Esophagus (tissue), 2 donors: Measurements from ENCODE around the gene N4BP2. TPM values are rescaled to one million over a fixed set of nuclear protein-coding genes. Genes with fewer than 3 reads are reported as not detected.
"Not testable (repeated sequence)": the region's sequence is repeated elsewhere in the genome, so short reads cannot be mapped to it uniquely, and the experiment has no call there.

Experiments used
- H3K27ac ChIP-seq, 2 donors: one replicate each; pipeline ENCODE4 v1.5.1; 2013; ENCODE audit warnings: low read depth in 2 of 2, mild to moderate bottlenecking in 2 of 2, inconsistent platforms in 1 of 2, low read length in 1 of 2, moderate library complexity in 1 of 2
- H3K27me3 ChIP-seq, 2 donors: one replicate each; pipeline ENCODE4 v1.6.1; 2013; ENCODE audit warnings: low read length in 2 of 2, control low read depth in 1 of 2, mild to moderate bottlenecking in 1 of 2; ENCODE audit not compliant: insufficient read depth in 2 of 2, control insufficient read depth in 1 of 2
- H3K36me3 ChIP-seq, 2 donors: one replicate each; pipeline ENCODE4 v1.6.1; 2013; ENCODE audit warnings: low read length in 1 of 2; ENCODE audit not compliant: control insufficient read depth in 2 of 2, insufficient read depth in 2 of 2
- H3K4me1 ChIP-seq, 2 donors: one replicate each; pipeline ENCODE4 v1.6.1; 2013; ENCODE audit warnings: low read length in 1 of 2; ENCODE audit not compliant: control insufficient read depth in 2 of 2, insufficient read depth in 2 of 2
- H3K4me3 ChIP-seq, 2 donors: one replicate each; pipeline ENCODE4 v1.5.1; 2013; ENCODE audit warnings: low read length in 2 of 2, mild to moderate bottlenecking in 2 of 2, low read depth in 1 of 2, moderate library complexity in 1 of 2
- H3K9me3 ChIP-seq, 2 donors: one replicate each; pipeline ENCODE4 v1.6.1; 2013; ENCODE audit warnings: mild to moderate bottlenecking in 2 of 2, low read depth in 1 of 2, low read length in 1 of 2, moderate library complexity in 1 of 2; ENCODE audit not compliant: control insufficient read depth in 2 of 2, insufficient read depth in 1 of 2
- WGBS, 2 donors: extraction: QIAGEN DNeasy Blood & Tissue Kit; methylation state at CpG; one replicate each; pipeline ENCODE4 v1.1.7; 2013; 5-methylcytosine and 5-hydroxymethylcytosine counted together
- polyA plus RNA-seq, 2 donors: library from polyadenylated mRNA; stranded (reverse); fragments of 200-250 nt; gene quantifications; one replicate each; pipeline ENCODE4 v1.2.3, GENCODE V29; 2013
- donor health status: healthy with polysubstance abuse.
- donor health status: Bipolar disorder and iron deficiency.

N4BP2 gene
- polyA plus RNA-seq, 2 donors, result 1.2 to 1.8 TPM

DNA sequence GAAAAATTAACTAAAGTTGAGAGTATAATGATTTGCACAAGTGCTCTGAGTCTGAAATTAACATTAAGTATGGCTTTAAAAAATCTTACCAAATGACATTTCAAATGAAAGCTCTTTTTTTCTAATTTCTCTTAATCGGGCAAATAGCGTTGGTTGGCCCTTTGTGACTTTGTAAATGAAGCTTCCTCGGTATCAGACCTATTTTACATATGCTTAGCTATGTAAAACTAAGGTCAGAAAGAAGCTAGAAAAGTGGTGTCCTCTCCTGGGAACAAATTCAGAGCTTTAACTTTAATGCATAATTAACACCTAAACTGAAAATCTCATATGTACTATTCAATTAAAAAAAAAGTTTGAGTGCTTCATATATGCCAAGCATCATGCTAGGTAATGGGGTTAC, 62.7 kb downstream of the N4BP2 start:
- 91 to 93% methylated on average over 3 of the region's 3 CpGs for WGBS, 2 donors
- Histone ChIP-seq H3K36me3 (no peaks in the 10 kb centered on the region), H3K4me3 (no peak overlapping the region), H3K9me3 (no peaks in the 10 kb centered on the region), H3K27me3 (no peaks in the 10 kb centered on the region), H3K27ac (no peak overlapping the region), H3K4me1 (no peaks in the 10 kb centered on the region)

DNA sequence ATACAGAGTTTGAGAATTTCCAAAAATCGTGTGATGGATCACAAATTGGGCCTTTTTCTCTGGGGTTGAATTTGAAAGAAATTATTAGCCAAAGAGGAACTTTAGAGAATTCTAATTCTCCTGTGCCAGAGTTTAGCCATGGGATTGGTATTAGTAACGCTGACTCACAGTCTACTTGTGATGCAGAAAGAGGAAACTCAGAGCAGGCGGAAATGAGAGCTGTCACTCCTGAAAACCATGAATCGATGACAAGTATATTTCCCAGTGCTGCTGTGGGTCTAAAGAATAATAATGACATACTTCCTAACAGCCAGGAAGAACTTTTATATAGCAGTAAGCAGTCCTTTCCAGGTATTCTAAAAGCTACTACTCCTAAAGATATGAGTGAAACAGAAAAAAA, 64.9 kb downstream of the N4BP2 start:
- WGBS, 2 donors, result 62 to 77% methylated on average over 4 of the region's 4 CpGs
- no peak overlapping the region for H3K4me3 ChIP-seq
- H3K4me1 ChIP-seq, result no peaks in the 10 kb centered on the region
- H3K27ac ChIP-seq, result no peak overlapping the region
- H3K27me3 ChIP-seq, result no peaks in the 10 kb centered on the region
- no peaks in the 10 kb centered on the region for H3K36me3 ChIP-seq
- no peaks in the 10 kb centered on the region for H3K9me3 ChIP-seq

DNA sequence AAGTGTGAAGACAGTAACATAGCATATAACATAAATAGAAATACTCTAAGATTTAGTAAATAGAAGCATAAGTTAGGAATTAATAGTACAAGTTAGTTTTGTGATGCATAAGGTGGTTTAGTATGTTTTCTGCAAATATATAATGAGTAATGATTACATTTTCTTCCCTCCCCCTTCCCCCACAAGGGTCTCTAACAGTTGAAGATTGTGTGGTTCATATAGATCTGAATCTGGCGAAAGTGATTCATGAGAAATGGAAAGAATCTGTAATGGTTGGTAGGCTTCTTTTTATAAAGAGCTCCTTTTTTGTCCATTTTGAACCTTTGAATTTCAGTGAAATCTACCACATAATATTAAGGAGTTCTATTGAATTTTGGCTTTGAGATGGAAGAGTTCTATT, 66.3 kb downstream of the N4BP2 start:
- no peaks in the 10 kb centered on the region for H3K27me3 ChIP-seq
- H3K4me3 ChIP-seq, result no peak overlapping the region
- H3K27ac ChIP-seq, result no peak overlapping the region
- H3K4me1 ChIP-seq, result no peaks in the 10 kb centered on the region
- 98 to 100% methylated on average over 1 of the region's 1 CpG for WGBS, 2 donors
- H3K36me3 ChIP-seq, result no peaks in the 10 kb centered on the region
- H3K9me3 ChIP-seq, result no peaks in the 10 kb centered on the region

DNA sequence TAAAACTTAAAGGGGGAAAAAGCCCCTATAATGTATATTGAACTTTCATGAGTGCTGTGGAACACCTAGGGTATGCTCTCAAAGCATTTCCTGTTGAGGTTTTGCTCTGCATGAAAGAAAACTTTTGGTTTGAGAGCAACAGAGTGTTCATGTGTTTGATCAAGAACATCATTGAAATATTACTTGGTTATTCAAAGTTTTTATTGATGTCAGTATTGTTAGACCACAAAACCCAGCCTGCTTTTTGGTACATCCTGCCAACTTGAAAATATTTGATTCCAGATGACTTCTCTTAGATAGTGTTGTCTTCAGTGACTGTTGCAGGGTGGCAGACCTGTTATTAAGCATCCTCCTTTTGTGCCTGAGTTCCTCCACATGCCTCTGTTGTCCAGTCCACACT, 68.0 kb downstream of the N4BP2 start:
- H3K4me3 ChIP-seq, result no peak overlapping the region
- H3K27ac ChIP-seq, result no peak overlapping the region
- H3K9me3 ChIP-seq, result no peaks in the 10 kb centered on the region
- no peaks in the 10 kb centered on the region for H3K4me1 ChIP-seq
- no peaks in the 10 kb centered on the region for H3K27me3 ChIP-seq
- H3K36me3 ChIP-seq, result no peaks in the 10 kb centered on the region

DNA sequence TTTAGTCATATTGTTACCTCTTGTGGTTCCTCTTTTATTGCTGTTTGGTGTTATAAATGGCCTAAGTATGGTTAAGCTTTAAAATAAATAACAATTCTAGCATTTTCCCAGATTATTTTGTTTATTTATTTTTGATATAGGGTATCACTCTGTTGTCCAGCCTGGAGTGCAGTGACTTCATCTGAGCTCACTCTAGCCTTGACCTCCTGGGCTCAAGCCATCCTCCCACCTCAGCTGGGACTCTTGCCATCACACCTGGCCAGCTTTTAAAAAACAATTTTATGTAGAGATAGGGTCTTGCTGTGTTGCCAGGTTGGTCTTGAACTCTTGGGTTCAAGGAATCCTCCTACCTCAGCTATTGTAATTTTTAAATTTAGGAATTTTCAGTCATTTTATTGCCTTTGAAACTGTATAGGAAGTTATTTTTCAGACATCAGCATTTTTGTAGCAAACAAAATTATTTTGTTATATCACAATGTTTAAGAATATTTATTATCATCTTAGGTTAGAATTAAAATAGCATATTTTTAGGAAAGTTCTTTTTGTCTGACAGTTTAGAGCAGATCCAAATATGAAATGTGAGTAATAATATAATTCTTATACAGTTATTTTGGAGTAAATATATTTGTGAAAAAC, 73.9 kb downstream of the N4BP2 start:
- no peak overlapping the region for H3K4me3 ChIP-seq
- H3K36me3 ChIP-seq, result peaks cover 0 to 3% of the 10 kb centered on the region in 2 donors
- no peaks in the 10 kb centered on the region for H3K4me1 ChIP-seq
- H3K27me3 ChIP-seq, result no peaks in the 10 kb centered on the region
- H3K9me3 ChIP-seq, result no peaks in the 10 kb centered on the region
- no peak overlapping the region for H3K27ac ChIP-seq

DNA sequence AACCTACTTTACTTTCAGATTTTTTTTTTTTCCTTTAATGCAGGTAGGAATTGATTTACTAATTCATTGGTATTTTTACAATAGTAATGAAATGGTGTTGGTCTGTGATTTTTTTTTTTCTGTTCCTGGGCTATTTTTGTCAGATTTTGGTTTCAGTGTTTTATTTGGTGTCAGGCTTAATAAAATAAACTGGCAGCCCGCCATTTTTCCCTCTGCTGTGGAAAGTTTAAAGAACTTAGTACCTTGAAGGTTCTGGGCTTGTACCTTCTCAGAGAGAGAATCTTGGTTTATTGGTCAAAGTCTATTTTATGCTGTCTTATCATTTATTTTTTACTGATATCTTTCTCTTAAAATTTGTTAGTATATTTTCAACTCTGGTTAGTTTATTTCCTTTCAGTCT, 76.2 kb downstream of the N4BP2 start:
- WGBS, 2 donors, result 89 to 90% methylated on average over 1 of the region's 1 CpG
- no peaks in the 10 kb centered on the region for H3K4me1 ChIP-seq
- no peak overlapping the region for H3K4me3 ChIP-seq
- H3K27me3 ChIP-seq, result no peaks in the 10 kb centered on the region
- peaks cover 0 to 6% of the 10 kb centered on the region in 2 donors for H3K36me3 ChIP-seq
- no peak overlapping the region for H3K27ac ChIP-seq
- no peaks in the 10 kb centered on the region for H3K9me3 ChIP-seq

DNA sequence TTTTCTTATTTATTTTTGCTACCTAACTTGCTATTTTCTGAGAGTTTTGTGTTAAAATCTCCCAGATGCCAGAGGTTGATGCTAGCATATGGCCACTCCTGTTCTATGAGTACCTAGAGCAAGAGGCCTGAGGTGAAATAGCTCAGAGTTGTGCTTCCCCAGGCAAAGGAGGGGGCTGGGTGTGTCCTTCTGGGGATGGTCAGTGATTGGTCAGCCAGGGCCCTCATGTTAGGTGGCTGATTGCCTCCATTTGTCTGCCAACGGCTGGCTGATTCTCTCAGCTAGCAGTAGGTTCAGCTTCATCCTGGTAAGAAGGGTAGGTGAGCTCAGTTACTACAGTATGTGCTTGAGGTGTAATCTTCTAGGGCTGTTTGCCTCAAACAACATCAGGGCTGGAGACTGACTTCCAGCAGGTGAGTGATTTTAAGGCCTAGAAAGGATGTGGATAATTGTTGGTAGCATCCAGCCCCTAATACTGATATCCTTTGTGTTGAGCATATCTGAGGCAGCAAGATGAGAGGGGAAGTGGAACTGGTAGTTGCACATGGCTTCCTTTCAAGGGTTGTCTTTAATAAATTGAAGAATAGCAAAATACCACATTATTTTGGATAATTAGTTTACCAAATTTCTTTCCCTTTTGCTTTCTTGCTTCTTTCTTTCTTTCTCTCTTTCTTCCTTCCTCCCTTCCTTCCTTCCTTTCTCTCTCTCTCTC, 77.7 kb downstream of the N4BP2 start:
- H3K4me1 ChIP-seq, result no peaks in the 10 kb centered on the region
- H3K36me3 ChIP-seq, result peaks cover 0 to 6% of the 10 kb centered on the region in 2 donors
- H3K9me3 ChIP-seq, result no peaks in the 10 kb centered on the region
- 81 to 82% methylated on average over 1 of the region's 1 CpG for WGBS, 2 donors
- no peak overlapping the region for H3K4me3 ChIP-seq
- H3K27me3 ChIP-seq, result no peaks in the 10 kb centered on the region
- H3K27ac ChIP-seq, result no peak overlapping the region

DNA sequence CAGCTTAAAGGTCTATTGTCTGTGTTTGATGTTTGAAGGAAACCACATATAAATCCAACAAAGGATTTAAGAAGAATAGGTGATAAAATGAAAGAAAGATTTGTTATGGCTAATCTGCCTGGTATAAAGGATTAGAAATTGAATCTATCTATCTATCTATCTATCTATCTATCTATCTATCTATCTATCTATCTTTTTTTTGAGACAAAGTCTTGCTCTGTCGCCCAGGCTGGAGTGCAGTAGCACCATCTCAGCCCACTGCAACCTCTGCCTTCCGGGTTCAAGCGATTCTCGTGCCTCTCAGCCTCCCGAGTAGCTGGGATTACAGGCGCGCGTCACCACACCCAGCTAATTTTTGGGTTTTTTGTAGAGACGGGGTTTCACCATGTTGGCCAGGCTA, 79.6 kb downstream of the N4BP2 start:
- H3K4me3 ChIP-seq, H3K4me1 ChIP-seq, H3K27ac ChIP-seq, H3K36me3 ChIP-seq, H3K9me3 ChIP-seq, H3K27me3 ChIP-seq: not testable (repeated sequence)
- WGBS, 2 donors, result 87 to 98% methylated on average over 9 of the region's 9 CpGs

DNA sequence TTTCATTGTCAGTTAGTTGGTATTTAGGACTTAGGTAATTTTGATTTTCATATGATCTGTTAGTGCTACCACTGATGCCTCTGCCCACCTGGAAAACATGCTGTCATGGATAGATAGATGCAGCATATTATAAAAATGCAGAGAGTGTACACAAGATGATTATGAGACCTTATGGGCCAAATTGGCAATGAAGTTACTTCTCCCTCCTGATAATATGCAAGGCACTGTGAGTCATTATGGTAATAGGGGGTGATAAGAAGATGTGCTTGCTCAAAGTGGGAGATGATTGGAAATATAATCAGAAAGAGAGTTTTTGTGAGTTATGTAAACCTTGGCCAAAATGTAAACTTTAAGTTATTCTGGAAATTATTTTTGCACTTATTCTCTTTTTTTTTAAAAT, 83.5 kb downstream of the N4BP2 start:
- Histone ChIP-seq H3K27me3 (no peaks in the 10 kb centered on the region), H3K36me3 (peaks cover 0 to 5% of the 10 kb centered on the region in 2 donors), H3K9me3 (no peaks in the 10 kb centered on the region), H3K27ac (no peak overlapping the region), H3K4me3 (no peak overlapping the region), H3K4me1 (no peaks in the 10 kb centered on the region)

DNA sequence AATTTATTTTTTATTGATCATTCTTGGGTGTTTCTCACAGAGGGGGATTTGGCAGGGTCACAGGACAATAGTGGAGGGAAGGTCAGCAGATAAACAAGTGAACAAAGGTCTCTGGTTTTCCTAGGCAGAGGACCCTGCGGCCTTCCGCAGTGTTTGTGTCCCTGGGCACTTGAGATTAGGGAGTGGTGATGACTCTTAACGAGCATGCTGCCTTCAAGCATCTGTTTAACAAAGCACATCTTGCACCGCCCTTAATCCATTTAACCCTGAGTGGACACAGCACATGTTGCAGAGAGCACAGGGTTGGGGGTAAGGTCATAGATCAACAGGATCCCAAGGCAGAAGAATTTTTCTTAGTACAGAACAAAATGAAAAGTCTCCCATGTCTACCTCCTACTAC, 83.9 kb downstream of the N4BP2 start:
- WGBS, 2 donors, result 75 to 79% methylated on average over 4 of the region's 4 CpGs
- H3K27me3 ChIP-seq, H3K4me1 ChIP-seq: not testable (repeated sequence)

More for the DNA sequence above, 83.9 kb downstream of the N4BP2 start:
- H3K9me3 ChIP-seq, H3K27ac ChIP-seq, H3K36me3 ChIP-seq, H3K4me3 ChIP-seq: not testable (repeated sequence)
